Stimulated activated CD8-positive, alpha-beta memory T cell treated with anti-CD3 and anti-CD28 coated beads, Interleukin-7, amount 100 ng/mL, for 1 hour (primary cell): ENCODE data around the gene AADAC.
"Not testable (repeated sequence)": the region's sequence is repeated elsewhere in the genome, so short reads cannot be mapped to it uniquely, and the experiment has no call there.

ENCODE experiments used
- DNase-seq, 2 donors: peaks; one replicate each; pipeline ENCODE4 v3.0.0-alpha.2; 2020; ENCODE audit warnings: low read depth in 2 of 2

AADAC gene

GRCh38 chr3:151796105-151796680, 17.7 kb upstream of the AADAC start:
- DNase-seq: no peak

- no peak for DNase-seq
Measured at GRCh38 chr3:151798466-151798865, 15.4 kb upstream of the AADAC start.

- DNase-seq: no peak
Measured at GRCh38 chr3:151800431-151800830, 13.5 kb upstream of the AADAC start.

GRCh38 chr3:151804267-151804666, 9.6 kb upstream of the AADAC start:
- no peak for DNase-seq

- DNase-seq: no peak
Measured at GRCh38 chr3:151806838-151807237, 7.1 kb upstream of the AADAC start.

GRCh38 chr3:151808926-151809325, 5.0 kb upstream of the AADAC start:
- DNase-seq: not testable (repeated sequence)

- DNase-seq: no peak
Measured at GRCh38 chr3:151811474-151811873, 2.4 kb upstream of the AADAC start.

DNA sequence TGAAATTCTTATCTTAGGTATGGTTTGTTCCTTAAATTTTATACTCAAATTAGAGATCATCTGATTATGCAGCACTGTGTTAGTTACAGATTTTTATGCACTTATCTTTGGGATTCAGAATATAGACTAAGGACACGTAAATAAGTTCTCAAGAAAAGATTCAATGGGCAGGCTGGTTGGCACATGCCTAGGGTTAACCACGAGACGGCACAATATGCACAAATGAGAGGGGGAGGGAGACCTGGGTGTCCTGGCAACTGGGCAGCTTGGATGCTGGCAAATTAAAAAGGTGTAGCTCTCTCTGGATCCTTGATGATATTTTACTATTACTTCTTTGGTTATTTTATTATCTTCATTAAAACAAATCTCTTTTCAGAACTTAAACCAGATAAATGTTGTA, 672 bp downstream of the AADAC start:
- no peak for DNase-seq

DNA sequence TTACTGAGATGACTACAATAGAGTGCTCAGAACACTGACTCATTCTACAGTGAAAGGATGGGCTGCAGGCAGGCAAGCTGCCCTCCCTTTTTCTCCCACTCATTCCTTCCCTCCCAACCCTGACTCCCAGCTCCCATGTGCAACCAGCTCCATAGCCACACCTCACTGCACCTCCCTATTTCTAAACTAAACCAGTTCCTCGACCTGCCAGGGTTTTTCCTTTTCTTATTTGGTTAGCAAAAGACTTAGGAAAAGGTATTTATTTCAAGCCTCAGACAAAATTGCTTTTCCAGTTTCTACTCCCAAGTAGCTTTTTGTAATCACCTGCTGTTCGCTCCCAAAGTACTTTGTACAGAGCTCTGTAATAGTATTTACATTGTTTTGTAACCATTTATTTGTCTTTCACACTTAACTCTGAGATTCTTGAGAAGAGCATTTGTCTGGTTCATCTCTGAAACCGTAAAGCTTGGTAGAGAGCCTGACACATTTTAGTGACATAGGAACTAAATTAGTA, 2.2 kb downstream of the AADAC start:
- DNase-seq: no peak

DNA sequence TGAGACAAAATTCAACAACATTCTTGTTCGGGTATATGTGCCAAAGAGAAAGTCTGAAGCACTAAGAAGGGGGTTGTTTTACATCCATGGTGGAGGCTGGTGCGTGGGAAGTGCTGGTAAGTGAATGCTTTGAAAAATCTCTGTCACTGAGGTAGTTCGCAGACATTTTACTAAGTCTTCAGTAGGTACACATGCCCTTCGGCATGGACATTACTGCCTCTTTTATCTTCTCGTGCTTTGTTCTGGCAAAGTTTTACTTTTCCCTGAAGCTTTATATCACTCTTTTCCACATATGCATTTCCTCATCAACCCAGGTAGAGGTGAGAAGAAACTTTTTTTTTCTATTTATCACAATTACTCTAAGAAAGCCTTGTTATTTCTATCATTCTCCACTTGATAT, 3.6 kb downstream of the AADAC start:
- no peak for DNase-seq

DNA sequence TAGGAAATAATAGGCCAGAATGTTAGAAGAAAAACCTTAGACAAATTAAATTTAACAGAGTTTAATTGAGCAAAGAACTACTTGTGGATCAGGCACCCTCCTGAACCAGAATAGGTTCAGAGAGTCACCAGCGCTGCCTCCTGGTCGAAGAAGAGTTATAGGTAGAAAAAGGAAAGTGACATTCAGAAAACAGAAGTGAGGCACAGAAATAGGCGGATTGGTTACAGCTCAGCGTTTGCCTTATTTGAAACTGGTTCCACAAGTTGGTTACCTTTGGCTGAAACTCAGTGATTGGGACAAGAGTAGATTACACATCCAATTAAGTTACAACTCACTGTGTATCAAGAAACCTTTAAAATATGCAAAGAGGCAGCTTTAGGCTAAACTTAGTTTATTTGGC, 4.4 kb downstream of the AADAC start:
- DNase-seq: no peak

GRCh38 chr3:151819910-151820309, 6.0 kb downstream of the AADAC start:
- DNase-seq: no peak

DNA sequence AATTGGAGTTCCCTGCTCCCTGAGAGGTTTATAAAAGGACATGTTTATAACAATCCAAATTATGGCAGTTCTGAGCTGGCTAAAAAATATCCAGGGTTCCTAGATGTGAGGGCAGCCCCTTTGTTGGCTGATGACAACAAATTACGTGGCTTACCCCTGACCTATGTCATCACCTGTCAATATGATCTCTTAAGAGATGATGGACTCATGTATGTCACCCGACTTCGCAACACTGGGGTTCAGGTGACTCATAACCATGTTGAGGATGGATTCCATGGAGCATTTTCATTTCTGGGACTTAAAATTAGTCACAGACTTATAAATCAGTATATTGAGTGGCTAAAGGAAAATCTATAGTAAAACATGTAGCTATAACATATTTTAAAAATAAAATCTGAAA, 13.9 kb downstream of the AADAC start:
- DNase-seq: no peak

DNA sequence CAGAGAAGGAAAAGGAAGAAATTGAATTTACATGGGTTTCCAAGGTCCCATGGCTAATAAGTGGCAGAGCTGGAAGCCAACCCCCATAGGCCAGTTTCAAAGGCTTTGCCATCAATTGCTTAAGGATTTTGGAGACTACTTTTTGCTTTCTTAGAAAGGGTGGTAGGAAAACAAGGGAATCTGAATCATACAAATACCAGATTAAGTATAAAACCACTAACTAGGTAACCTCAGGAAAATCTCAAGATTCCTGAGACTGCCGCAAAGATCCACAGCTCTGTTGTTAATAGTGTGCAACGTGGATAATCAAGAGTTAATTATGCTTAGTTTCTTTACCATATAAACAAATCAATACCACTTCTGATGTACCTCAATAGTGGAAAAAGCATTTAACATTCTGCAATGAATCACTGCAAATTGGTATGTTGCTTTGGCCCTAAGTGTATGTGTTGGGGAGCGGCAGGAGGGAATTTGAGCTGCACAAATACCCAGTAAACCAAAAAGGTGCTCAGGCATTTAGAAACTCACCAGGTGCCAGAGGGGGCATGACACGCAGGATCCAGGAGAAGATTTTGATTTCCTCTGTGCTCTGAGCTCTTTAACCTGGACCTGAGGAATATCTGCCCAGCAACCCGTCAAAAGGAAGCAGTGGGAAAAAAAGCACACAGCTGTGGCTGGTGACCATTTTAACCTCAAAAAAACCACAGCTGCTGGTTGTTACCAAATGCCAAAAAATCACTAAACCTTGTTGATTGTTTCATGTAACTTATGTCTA, 22.0 kb downstream of the AADAC start:
- DNase-seq: no peak

- DNase-seq: no peak
Measured at GRCh38 chr3:151837057-151837456, 23.1 kb downstream of the AADAC start.

- no peak for DNase-seq
Measured at GRCh38 chr3:151838574-151839312, 24.8 kb downstream of the AADAC start.

DNA sequence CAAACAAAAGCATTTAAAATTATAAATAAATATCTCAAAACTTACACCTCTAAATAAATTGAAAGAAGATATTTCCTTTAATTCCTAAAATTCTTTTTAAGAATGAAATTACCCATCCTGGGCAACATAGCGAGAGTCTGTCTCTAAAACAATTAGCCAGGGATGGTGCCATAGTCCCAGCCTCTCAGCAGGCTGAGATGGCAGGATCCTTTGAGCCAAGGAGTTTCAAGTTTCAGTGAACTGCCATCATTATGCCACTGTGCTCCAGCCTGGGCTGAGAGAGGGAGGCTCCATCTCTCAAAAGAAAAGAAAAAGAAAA, 25.4 kb downstream of the AADAC start:
- DNase-seq: no peak

DNA sequence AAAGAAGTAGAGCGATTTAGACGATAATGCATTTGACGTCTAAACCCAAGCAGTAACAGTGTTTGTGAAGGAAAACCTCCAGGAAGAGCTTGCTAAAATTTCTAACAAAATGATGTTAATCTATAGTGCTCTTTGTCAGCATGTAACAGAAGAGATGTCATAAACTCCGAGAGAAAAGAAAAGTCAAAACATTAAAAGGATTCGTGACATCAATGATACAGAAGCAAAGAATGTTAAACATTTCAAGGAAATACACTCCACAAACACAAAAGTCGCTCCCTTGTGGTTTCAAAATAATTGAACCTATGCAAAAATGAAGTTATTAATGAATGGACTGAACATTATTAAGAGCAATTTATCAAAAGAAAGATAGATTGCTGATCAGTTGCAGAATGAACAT, 27.9 kb downstream of the AADAC start:
- DNase-seq: no peak

DNA sequence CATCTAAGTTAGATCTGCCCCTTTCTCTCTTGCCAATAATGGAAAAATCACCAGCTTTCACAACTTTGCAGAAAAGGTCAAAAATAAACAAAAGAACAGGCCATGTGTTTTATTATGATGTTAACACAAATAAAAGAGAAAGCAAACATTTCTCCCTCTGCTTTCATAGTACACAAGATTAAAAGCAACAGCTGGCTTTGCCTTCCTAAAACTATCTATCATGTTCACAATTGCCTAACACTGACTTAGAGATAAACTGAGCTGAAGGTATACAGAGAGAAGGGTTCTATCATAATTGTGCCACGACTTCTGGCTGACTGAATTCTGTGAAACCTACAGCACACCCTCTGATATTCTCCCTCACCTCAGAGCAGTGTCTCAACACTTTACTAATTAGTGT, 29.4 kb downstream of the AADAC start:
- DNase-seq: no peak

GRCh38 chr3:151845306-151845905, 31.5 kb downstream of the AADAC start:
- no peak for DNase-seq

DNA sequence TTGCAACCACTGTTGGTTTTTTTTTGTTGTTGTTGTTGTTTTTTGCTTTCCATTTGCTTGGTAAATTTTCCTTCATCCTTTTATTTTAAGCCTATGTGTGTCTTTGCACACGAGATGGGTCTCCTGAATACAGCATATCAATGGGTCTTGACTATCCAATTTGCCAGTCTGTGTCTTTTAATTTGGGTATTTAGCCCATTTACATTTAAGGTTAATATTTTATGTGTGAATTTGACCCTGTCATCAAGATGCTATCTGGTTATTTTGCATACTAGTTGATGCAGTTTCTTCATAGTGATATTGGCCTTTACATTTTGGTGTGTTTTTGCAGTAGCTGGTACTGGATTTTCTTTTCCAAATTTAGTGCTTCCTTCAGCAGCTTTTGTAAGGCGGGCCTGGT, 36.1 kb downstream of the AADAC start:
- not testable (repeated sequence) for DNase-seq

GRCh38 chr3:151852074-151852811, 38.3 kb downstream of the AADAC start:
- DNase-seq: no peak
